Lung (tissue), 12 donors: ENCODE measurements around the gene ABHD4. TPM values are rescaled to one million over a fixed set of nuclear protein-coding genes. Genes with fewer than 3 reads are reported as not detected.
A peak's percentile ranks its signal among the peaks of the same experiment; 100 is the strongest.

Experiments used
- ATAC-seq: fragments of 200-7000 bp; cut with Tn5 transposase; one replicate; pipeline ENCODE4 v1.9.1; 2020; ENCODE audit warnings: moderate number of reproducible peaks; ENCODE audit not compliant: insufficient read depth, low FRiP score
- DNase-seq, 3 donors: peaks; one replicate each; pipeline ENCODE4 v3.0.0-alpha.2; 2013 to 2017
- H3K27ac ChIP-seq, 2 donors: one replicate each; pipeline ENCODE4 v1.5.1; 2013; ENCODE audit warnings: mild to moderate bottlenecking in 2 of 2, moderate library complexity in 2 of 2, control low read depth in 1 of 2, inconsistent platforms in 1 of 2, low read depth in 1 of 2, low read length in 1 of 2
- H3K27me3 ChIP-seq, 3 donors: one replicate each; pipeline ENCODE4 v1.5.1; 2013; ENCODE audit warnings: low read length in 2 of 3; ENCODE audit not compliant: control insufficient read depth in 3 of 3, insufficient read depth in 3 of 3
- H3K36me3 ChIP-seq, 4 donors: one replicate each; pipeline ENCODE4 v1.5.1; 2013; ENCODE audit warnings: low read length in 4 of 4, mild to moderate bottlenecking in 1 of 4, moderate library complexity in 1 of 4; ENCODE audit not compliant: control insufficient read depth in 4 of 4, insufficient read depth in 4 of 4
- H3K4me1 ChIP-seq, 5 donors: one replicate each; pipeline ENCODE4 v1.5.1; 2013; ENCODE audit warnings: low read length in 5 of 5, mild to moderate bottlenecking in 2 of 5, moderate library complexity in 1 of 5; ENCODE audit not compliant: control insufficient read depth in 5 of 5, insufficient read depth in 5 of 5
- H3K4me3 ChIP-seq: one replicate; pipeline ENCODE4 v1.5.1; 2013; ENCODE audit warnings: mild to moderate bottlenecking, control low read depth, moderate library complexity
- H3K9ac ChIP-seq, 2 donors: one replicate each; pipeline ENCODE4 v1.5.1; 2013; ENCODE audit warnings: low read length in 2 of 2, control low read depth in 1 of 2; ENCODE audit not compliant: insufficient read depth in 1 of 2
- H3K9me3 ChIP-seq, 4 donors: one replicate each; pipeline ENCODE4 v1.5.1; 2013; ENCODE audit warnings: low read length in 3 of 4, mild to moderate bottlenecking in 1 of 4, moderate library complexity in 1 of 4; ENCODE audit not compliant: control insufficient read depth in 4 of 4, insufficient read depth in 3 of 4
- CTCF ChIP-seq: IDR thresholded peaks from 2 replicates; pipeline ENCODE4 v1.5.1; 2012; ENCODE audit warnings: mild to moderate bottlenecking; ENCODE audit errors: control extremely low read depth, extremely low read depth
- WGBS, 2 donors: extraction: QIAGEN DNeasy Blood & Tissue Kit; methylation state at CpG; one replicate each; pipeline ENCODE4 v1.1.7; 2013; 5-methylcytosine and 5-hydroxymethylcytosine counted together
- polyA plus RNA-seq, 2 donors: library from polyadenylated mRNA; stranded (reverse); fragments of 200-250 nt; gene quantifications; one replicate each; pipeline ENCODE4 v1.2.1, GENCODE V29; 2013
- total RNA-seq, 2 donors: library from RNA; depleted of rRNA in 1 of 2; stranded (reverse); fragments of >200 nt in 1 of 2; gene quantifications; one replicate each; pipeline ENCODE4 v1.2.1, GENCODE V29; 2014 to 2021
- donor health status: control.
- donor health status: control.
- donor health status: Bipolar disorder and iron deficiency.
- donor health status: healthy.
- donor health status: DM: yes; HTN: yes; CAD: no.

Gene ABHD4
- total and polyA plus RNA-seq, 4 donors = 14.9 to 34.0 (median 23.9) TPM

DNA sequence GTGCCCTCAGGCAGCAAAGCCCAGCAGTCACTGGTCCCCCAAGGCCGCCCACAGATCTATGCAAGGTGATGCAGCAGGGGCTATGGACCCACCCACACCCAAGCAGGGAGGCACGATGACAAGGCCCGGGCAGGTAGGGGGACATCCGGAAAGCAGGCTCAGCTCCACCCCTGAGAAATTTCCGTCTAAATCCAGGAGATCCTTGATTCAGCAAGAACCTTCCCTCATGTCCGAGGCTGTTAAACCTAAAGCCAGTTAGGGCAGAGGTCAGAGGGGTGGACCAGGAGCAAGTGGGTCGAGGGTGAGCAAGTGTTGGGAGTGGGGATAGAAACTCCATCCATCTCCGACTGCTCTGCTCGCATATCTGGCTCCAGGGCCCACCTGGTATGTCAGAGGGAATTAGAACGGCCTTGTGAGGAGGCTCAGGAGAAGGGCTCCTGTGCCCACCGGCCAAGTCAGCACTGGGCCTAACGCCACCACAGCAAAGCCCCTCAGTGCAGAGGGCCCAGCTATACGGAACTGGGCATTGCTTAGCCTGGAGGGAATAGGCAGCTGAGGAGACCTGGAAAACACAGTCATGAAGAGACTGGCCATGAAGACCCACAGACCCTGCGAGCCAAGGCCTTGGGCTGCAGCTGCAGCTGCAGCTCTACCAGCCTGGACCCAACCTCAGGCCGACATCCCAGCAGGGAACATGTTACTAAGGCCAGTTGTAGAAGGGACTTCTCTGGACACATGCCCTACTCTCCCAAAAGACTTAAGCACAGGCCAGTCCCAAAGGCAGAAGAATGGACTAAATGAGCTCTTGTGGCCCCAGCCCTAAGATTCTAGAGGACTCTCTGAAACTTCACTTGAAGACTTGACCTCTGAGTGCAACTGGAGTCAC, 43.4 kb upstream of the ABHD4 start:
- Histone ChIP-seq H3K36me3 (no peaks in the 10 kb centered on the region), H3K9me3 (no peaks in the 10 kb centered on the region), H3K9ac (no peak overlapping the region), H3K4me1 (peaks cover 5 to 19% (median 9%) of the 10 kb centered on the region in 5 donors), H3K27me3 (no peaks in the 10 kb centered on the region), H3K27ac (peak overlapping the region in 1 of 2 donors; percentile 31), H3K4me3 (no peak overlapping the region)
- TF ChIP-seq CTCF = no peak
- DNase-seq (no peak), ATAC-seq (no peak)
- 92 to 94% methylated on average over 15 of the region's 15 CpGs for WGBS, 2 donors

GRCh38 chr14:22555384-22556011, 42.6 kb upstream of the ABHD4 start:
- Histone ChIP-seq H3K27me3 (no peaks in the 10 kb centered on the region), H3K27ac (peak overlapping the region in 1 of 2 donors; percentile 31), H3K4me1 (peaks cover 5 to 19% (median 9%) of the 10 kb centered on the region in 5 donors), H3K9ac (no peak overlapping the region), H3K9me3 (no peaks in the 10 kb centered on the region), H3K4me3 (no peak overlapping the region), H3K36me3 (no peaks in the 10 kb centered on the region)
- ATAC-seq = no peak
- TF ChIP-seq CTCF = no peak
- 70 to 80% methylated on average over 4 of the region's 4 CpGs for whole genome bisulfite sequencing, 2 donors
- no peak for DNase-seq

GRCh38 chr14:22556021-22556989, 41.8 kb upstream of the ABHD4 start:
- TF ChIP-seq CTCF = no peak
- H3K36me3 ChIP-seq = no peaks in the 10 kb centered on the region
- no peak overlapping the region for H3K9ac ChIP-seq
- peak in 1 of 3 donors; percentile 31 for DNase-seq
- H3K27me3 ChIP-seq = no peaks in the 10 kb centered on the region
- no peaks in the 10 kb centered on the region for H3K9me3 ChIP-seq
- peak; percentile 19 for ATAC-seq
- peaks cover 3 to 23% (median 15%) of the 10 kb centered on the region in 5 donors for H3K4me1 ChIP-seq
- no peak overlapping the region for H3K4me3 ChIP-seq
- H3K27ac ChIP-seq = peak overlapping the region in 1 of 2 donors; percentile 37
- WGBS, 2 donors = 32 to 46% methylated on average over 24 to 28 of the region's 28 CpGs
